Ectodermal cell (in vitro differentiated cells): ENCODE results near the gene ANO3.

Experiments used
- H3K27ac ChIP-seq: 2 replicates; pipeline ENCODE4 v1.7.0; 2013; ENCODE audit warnings: mild to moderate bottlenecking, low read depth, low read length; ENCODE audit not compliant: insufficient read depth, poor library complexity, severe bottlenecking
- H3K27me3 ChIP-seq: 2 replicates; pipeline ENCODE4 v1.7.0; 2013; ENCODE audit warnings: mild to moderate bottlenecking, low read length; ENCODE audit not compliant: insufficient read depth, control insufficient read depth, poor library complexity, severe bottlenecking
- H3K36me3 ChIP-seq: one replicate; pipeline ENCODE4 v1.7.0; 2013; ENCODE audit warnings: low read length; ENCODE audit not compliant: control insufficient read depth, insufficient read depth
- H3K4me1 ChIP-seq: one replicate; pipeline ENCODE4 v1.7.0; 2013; ENCODE audit warnings: low read length; ENCODE audit not compliant: control insufficient read depth, insufficient read depth
- H3K4me3 ChIP-seq: 2 replicates; pipeline ENCODE4 v1.7.0; 2013; ENCODE audit warnings: low read depth, low read length, control low read depth; ENCODE audit not compliant: insufficient read depth
- H3K9me3 ChIP-seq: 2 replicates; pipeline ENCODE4 v1.7.0; 2013; ENCODE audit warnings: mild to moderate bottlenecking, low read length, moderate library complexity; ENCODE audit not compliant: control insufficient read depth
- WGBS, 2 experiments: methylation state at CpG; one replicate each; pipeline ENCODE4 v1.1.7; 2013; ENCODE audit warnings: missing lambda C conversion rate in 2 of 2; 5-methylcytosine and 5-hydroxymethylcytosine counted together

The ANO3 gene

GRCh38 chr11:26420331-26420730, 88.4 kb downstream of the ANO3 start:
- Histone ChIP-seq H3K27me3 (no peaks in the 10 kb centered on the region), H3K4me1 (no peaks in the 10 kb centered on the region), H3K4me3 (no peak overlapping the region), H3K9me3 (no peaks in the 10 kb centered on the region), H3K36me3 (no peaks in the 10 kb centered on the region), H3K27ac (no peak overlapping the region)
- 10% methylated on average over 1 of the region's 1 CpG for WGBS, 2 experiments

GRCh38 chr11:26424255-26424654, 92.3 kb downstream of the ANO3 start:
- Histone ChIP-seq H3K27me3 (no peaks in the 10 kb centered on the region), H3K4me3 (no peak overlapping the region), H3K9me3 (no peaks in the 10 kb centered on the region), H3K4me1 (no peaks in the 10 kb centered on the region), H3K36me3 (no peaks in the 10 kb centered on the region), H3K27ac (no peak overlapping the region)
- 50 to 83% methylated on average over 1 of the region's 1 CpG for WGBS, 2 experiments

DNA sequence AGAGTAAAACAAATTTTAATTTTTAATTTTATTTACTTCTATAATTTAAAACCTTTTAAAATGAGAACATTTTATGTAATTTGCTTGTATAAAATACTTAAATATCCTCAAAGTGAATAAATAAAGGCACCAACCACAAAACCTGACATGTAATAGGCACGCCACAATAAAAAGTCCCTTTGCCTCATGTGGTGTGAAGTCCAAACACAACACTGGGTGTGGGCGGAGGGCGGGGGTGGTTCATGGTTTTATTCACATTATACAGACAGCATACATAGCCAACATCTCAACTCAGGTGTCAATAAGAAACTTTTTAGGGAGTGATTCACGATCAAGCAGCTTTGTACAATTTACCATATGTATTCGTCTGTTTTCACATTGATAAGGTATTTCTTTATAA, 107.9 kb downstream of the ANO3 start:
- Histone ChIP-seq H3K4me3 (no peak overlapping the region), H3K9me3 (no peaks in the 10 kb centered on the region), H3K27me3 (no peaks in the 10 kb centered on the region), H3K4me1 (no peaks in the 10 kb centered on the region), H3K36me3 (no peaks in the 10 kb centered on the region), H3K27ac (no peak overlapping the region)
- 98 to 100% methylated on average over 2 to 3 of the region's 5 CpGs for WGBS, 2 experiments

DNA sequence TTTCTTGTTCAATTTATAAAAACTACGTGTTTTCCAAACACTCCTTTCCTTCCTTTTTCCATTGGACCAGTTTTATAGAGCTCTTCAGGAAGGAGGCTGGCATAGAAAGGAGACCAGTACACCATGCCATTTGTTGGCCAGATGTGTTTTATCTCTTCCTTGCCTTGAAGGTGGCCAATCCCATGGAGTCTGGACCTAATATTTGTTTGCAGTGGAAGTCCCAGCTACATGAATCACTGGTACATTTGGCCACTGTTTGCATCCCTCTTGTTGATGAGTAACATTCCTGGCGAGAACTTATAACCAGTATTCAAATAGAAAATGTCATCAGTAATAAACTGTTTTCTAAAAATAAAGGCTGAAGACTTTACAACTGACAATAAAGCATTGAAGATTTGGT, 110.2 kb downstream of the ANO3 start:
- no peaks in the 10 kb centered on the region for H3K4me1 ChIP-seq
- no peak overlapping the region for H3K4me3 ChIP-seq
- no peaks in the 10 kb centered on the region for H3K36me3 ChIP-seq
- H3K9me3 ChIP-seq = no peaks in the 10 kb centered on the region
- H3K27me3 ChIP-seq = no peaks in the 10 kb centered on the region
- no peak overlapping the region for H3K27ac ChIP-seq
- WGBS, 2 experiments = 80 to 88% methylated on average over 1 to 2 of the region's 2 CpGs

GRCh38 chr11:26443617-26444016, 111.7 kb downstream of the ANO3 start:
- no CpG with 5 or more reads among the region's 3 CpGs for WGBS, 2 experiments
- Histone ChIP-seq H3K9me3 (no peaks in the 10 kb centered on the region), H3K36me3 (no peaks in the 10 kb centered on the region), H3K27ac (no peak overlapping the region), H3K4me3 (no peak overlapping the region), H3K27me3 (no peaks in the 10 kb centered on the region), H3K4me1 (no peaks in the 10 kb centered on the region)

- H3K36me3 ChIP-seq = no peaks in the 10 kb centered on the region
- H3K27me3 ChIP-seq = no peaks in the 10 kb centered on the region
- H3K9me3 ChIP-seq = no peaks in the 10 kb centered on the region
- WGBS, 2 experiments = 100% methylated on average over 1 of the region's 1 CpG; no CpG with 5 or more reads in 1 of the 2 experiments
- H3K4me1 ChIP-seq = no peaks in the 10 kb centered on the region
- H3K27ac ChIP-seq = no peak overlapping the region
- H3K4me3 ChIP-seq = no peak overlapping the region
Measured at GRCh38 chr11:26457636-26458035, 125.7 kb downstream of the ANO3 start.

- no peak overlapping the region for H3K4me3 ChIP-seq
- H3K9me3 ChIP-seq = no peaks in the 10 kb centered on the region
- no peaks in the 10 kb centered on the region for H3K27me3 ChIP-seq
- H3K36me3 ChIP-seq = no peaks in the 10 kb centered on the region
- no peaks in the 10 kb centered on the region for H3K4me1 ChIP-seq
- no peak overlapping the region for H3K27ac ChIP-seq
Measured at GRCh38 chr11:26465274-26465673, 133.3 kb downstream of the ANO3 start.

DNA sequence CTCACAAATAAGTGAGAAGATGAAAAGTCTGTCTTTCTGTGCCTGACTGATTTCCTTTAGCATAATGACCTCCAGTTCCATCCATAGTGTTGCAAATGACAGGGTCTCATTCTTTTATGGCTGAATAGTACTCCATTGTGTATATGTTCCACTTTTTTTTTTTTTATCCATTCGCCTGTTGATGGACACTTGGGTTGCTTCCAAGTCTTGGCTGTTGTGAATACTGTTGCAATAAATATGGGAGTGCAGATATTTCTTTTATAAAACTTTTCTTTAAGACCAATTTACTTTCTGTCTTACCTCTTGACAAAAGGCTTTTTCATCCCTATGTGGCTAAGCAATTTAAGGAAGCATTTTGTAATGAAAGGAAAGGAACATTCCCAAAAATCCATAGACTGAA, 135.6 kb downstream of the ANO3 start:
- Histone ChIP-seq H3K4me3 (no peak overlapping the region), H3K27ac (no peak overlapping the region), H3K27me3 (no peaks in the 10 kb centered on the region), H3K4me1 (no peaks in the 10 kb centered on the region), H3K9me3 (no peaks in the 10 kb centered on the region), H3K36me3 (no peaks in the 10 kb centered on the region)
- WGBS, 2 experiments = 100% methylated on average over 1 of the region's 1 CpG; no CpG with 5 or more reads in 1 of the 2 experiments

DNA sequence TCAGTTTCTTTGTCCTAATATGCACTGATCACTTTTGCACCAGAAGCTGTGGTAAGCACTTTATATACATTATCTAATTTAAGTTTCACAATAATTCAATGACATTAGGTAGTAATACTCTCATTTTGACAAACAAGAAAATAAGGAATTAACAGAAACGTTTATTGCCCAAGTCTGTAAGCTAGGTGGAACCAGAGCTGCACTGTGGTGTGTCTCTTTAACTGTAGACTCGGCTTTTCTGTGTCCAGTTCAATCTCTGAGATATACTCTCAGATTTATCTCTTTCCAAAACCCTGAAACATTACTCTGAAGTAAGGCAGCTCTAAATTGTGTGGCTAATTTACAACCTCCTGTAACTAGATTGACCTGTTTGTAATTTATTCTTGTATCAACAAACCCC, 139.1 kb downstream of the ANO3 start:
- no peak overlapping the region for H3K4me3 ChIP-seq
- no peaks in the 10 kb centered on the region for H3K4me1 ChIP-seq
- no peaks in the 10 kb centered on the region for H3K27me3 ChIP-seq
- no peak overlapping the region for H3K27ac ChIP-seq
- H3K36me3 ChIP-seq = no peaks in the 10 kb centered on the region
- WGBS, 2 experiments = 84 to 94% methylated on average over 2 of the region's 2 CpGs
- H3K9me3 ChIP-seq = no peaks in the 10 kb centered on the region

GRCh38 chr11:26473216-26474194, 141.6 kb downstream of the ANO3 start:
- H3K27ac ChIP-seq = no peak overlapping the region
- H3K27me3 ChIP-seq = no peaks in the 10 kb centered on the region
- H3K9me3 ChIP-seq = no peaks in the 10 kb centered on the region
- no peaks in the 10 kb centered on the region for H3K4me1 ChIP-seq
- H3K36me3 ChIP-seq = no peaks in the 10 kb centered on the region
- WGBS, 2 experiments = 83 to 92% methylated on average over 3 of the region's 4 CpGs
- H3K4me3 ChIP-seq = no peak overlapping the region
